ENCODE measurements around the gene SHANK3. TPM values are rescaled to one million over a fixed set of nuclear protein-coding genes. Genes with fewer than 3 reads are reported as not detected.

Gene SHANK3
- total RNA-seq, 1 donor from 2014 or later: 22.9 TPM

GRCh38 chr22:50695421-50696250, 23.0 kb downstream of the SHANK3 start:
- no peak for ATAC-seq
- DNase-seq: peak; percentile 23
- intact Hi-C loops (cut with micrococcal nuclease): no loop called here

DNA sequence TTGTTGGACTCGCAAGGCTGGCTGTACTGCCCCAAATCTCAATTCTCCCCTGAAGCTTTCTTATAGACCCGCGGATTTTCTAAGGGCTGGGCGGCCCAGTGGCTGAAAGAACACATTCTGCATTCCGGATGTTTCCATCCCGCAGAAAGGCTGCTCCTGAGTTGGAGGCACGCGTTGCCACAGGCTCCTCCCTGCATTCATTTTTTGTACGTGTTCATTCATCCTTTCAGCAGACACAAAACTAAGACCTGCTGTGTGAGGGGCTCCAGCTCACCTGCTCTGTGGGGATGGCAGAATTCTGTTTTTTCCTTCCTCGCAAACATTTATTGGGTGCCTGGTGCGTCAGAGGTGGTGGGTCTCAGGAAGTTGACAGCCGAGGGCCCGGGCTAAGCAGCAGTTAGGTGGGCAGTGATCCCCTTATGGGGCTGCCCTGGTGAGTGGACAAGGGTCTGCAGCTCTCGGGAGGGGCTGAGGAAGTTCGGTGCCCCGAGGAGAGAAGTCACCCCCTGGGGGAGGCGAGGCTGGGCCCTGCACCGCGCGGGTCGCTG, 23.7 kb downstream of the SHANK3 start:
- ATAC-seq: peak; percentile 61
- no peak for DNase-seq
- intact Hi-C loops (cut with micrococcal nuclease): no loop called here

DNA sequence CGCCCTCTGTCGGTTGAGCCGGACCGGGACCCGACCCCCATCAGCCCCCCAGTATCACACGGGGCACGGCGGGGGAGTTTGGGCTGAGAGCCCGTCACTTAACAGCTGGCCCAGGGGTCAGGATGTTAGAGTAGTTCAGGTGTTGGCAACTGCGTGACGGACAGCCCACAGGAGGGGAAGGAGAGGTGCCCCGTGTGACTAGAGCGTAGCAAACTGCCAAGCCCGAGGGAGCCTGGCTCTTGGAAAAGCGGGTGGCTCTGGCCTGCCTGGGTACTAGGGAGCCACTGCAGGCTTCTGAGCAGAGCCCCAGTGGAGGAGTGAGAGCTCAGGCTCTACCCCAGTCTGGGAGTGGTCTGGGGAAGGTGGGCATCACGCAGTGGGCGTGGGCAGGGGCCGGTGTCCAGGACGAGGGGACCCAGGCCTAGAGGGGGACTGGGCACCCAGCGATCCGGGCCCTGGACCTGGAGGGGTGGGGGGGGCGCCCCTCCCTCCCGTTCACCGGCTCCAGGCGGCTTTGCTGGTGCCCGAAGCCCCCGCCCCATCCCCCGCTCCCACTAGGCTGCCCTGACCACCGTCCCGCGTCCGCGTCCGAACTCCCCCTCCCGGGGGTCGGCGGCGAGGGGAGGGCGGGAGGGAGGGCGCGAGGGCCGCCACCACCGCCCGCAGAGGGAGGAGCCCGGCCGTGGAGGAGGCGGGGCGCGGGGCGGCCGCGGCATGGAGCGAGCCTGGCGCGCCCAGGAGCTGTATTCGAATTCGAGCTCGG, 24.4 kb downstream of the SHANK3 start:
- no peak for DNase-seq
- peak; percentile 80 for ATAC-seq
- intact Hi-C loops (cut with micrococcal nuclease): no loop called here

DNA sequence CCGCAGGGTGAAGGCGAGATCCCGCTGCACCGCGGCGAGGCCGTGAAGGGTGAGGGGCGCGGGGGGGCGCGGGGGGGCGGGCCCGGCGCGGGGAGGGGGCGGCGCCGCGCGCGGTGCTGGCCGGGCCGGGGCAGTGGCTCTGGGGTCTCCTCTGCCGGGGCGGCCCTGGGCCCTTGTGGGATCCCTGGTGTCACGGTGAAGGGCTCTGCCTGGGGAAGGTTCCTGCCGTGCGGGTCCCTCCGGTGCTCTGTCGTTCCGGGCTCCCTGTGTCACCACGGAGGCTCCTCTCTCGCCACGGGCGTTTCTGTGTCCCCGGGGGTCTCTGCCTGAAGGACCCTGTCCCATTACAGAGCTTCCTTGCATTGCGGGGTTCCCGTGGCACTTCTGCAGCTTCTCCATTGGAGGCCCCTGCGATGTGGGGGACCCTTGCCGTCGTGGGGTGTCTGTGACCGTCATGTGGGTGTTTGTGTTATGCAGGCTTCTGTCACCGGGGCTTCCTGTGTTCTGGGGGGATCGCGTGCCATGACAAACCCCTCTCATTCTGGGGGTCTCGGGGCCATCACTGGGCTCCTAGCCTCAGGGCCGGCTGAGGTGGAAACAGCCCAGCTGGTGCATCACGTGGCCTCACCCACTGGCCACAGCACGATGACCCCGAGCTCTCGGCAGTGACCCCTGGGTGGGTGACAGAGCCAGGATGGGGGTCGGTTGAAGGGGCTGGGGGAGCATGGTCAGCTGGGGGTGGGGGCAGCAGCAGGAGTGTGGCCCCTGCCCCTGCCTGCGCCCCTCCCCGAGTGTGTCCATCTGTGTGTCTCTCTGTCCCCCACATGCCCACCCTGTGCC, 25.3 kb downstream of the SHANK3 start:
- intact Hi-C loops (cut with micrococcal nuclease): no loop called here
- DNase-seq (no peak), ATAC-seq (no peak)

- no peak for ATAC-seq
- intact Hi-C loops (cut with micrococcal nuclease): no loop called here
- DNase-seq: no peak
Measured at GRCh38 chr22:50698546-50698945, 25.9 kb downstream of the SHANK3 start.

GRCh38 chr22:50699001-50699755, 26.6 kb downstream of the SHANK3 start:
- ATAC-seq: no peak
- peak; percentile 22 for DNase-seq
- intact Hi-C loops (cut with micrococcal nuclease): no loop called here

DNA sequence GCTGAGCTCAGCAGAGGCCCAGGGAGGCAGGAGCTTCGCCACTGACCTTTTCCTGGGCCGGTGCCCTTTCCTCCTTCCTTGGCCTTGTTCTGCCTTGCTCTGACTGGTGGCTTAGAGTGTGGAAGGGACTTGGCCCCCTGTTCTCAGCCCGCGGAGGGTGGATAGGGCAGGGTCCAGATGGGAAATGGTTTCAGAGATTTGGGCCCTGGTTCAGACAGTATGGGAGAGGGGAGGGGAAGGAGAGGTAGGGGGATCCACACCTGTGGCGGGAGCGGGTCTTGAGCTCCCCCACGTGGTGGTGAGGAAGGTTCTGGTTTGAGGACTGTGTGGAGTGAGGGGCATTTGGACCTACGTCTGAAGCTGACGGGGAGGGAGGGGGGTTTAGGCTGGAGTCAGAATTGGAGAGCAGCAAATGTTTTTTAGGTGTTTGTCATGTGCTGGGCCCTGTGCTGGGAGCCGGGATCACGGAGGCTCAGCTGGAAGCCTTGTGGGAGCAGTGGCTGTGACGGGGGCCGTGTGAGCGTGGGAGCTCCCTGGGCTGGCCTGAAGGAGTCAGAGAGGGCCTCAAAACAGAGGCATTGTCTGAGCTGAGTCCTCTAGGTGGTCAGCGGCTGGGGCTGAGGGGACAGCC, 27.2 kb downstream of the SHANK3 start:
- DNase-seq (peak; percentile 24), ATAC-seq (no peak)
- intact Hi-C loops (cut with micrococcal nuclease): no loop called here

DNA sequence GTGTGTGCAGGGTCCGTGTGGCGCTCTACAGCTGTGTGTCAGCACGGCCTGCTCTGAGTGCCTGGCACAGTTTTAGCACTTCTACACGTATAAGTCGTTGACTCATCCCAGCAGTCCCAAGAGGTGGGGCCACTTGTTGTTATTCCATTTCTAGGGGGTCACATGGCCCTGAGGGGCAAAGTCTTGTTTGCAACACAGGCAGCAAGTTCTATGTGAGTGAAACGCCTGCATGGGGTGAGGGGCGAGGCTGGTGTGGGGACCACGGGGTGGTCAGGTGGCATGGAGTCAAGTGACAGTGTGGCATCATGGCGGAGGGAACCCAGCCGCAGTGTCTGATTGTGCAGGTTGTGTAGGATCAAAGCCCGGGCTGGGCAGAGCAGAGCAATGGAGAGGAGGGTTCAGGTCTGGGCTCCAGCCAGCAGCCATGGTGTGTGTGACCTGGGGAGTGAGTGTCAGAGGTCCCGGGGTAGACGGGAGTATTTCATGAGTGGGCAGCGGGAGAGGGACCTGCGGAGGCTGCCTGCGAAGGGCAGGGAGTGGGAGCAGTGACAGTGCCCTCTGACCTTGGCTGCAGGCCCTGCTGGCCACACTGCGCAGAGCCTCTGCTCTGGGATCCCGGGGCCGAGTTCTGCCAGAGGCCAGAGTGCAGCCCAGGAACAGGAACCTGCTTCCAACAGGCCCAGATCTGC, 27.9 kb downstream of the SHANK3 start:
- intact Hi-C loops (cut with micrococcal nuclease): no loop called here
- ATAC-seq (no peak), DNase-seq (peak; percentile 33)

GRCh38 chr22:50701076-50701419, 28.4 kb downstream of the SHANK3 start:
- intact Hi-C loops (cut with micrococcal nuclease): no loop called here
- peak; percentile 29 for DNase-seq
- ATAC-seq: no peak

DNA sequence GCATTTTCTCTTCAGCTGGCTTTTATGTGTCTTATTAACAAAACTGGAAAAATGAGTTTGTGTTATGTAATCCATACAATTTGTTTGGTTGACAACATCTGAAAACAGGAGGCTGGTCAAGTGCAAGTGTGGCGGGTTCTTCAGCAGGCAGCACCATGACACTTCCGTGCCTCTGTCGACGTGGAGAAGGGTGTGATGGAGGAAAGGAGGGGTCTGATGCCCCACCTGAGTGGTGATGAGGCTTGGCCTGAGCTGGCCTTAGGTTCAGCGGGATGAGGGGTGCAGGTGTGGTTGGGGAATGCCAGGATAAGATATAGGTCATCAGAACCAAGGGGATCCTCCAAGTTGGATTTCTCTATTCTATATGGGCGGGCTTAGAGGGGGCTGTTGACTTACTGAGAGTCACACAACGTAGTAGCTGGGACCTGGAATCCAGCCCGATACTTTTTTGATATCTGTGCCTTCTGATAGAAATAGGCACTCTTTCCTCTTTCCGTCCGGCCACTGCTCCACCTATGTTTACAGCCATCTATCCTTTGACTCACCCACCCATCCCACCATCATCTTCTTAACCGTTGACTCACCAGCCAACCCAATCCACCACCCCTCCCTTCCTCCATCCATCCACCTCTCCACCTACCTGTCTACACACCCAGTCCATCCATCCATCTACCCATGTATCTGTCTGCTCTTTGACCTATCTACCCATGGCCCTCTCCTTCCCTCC, 29.0 kb downstream of the SHANK3 start:
- intact Hi-C loops (cut with micrococcal nuclease): no loop called here
- no peak for ATAC-seq
- no peak for DNase-seq

GRCh38 chr22:50702261-50702671, 29.6 kb downstream of the SHANK3 start:
- ATAC-seq (no peak), DNase-seq (no peak)
- intact Hi-C loops (cut with micrococcal nuclease): no loop called here

DNA sequence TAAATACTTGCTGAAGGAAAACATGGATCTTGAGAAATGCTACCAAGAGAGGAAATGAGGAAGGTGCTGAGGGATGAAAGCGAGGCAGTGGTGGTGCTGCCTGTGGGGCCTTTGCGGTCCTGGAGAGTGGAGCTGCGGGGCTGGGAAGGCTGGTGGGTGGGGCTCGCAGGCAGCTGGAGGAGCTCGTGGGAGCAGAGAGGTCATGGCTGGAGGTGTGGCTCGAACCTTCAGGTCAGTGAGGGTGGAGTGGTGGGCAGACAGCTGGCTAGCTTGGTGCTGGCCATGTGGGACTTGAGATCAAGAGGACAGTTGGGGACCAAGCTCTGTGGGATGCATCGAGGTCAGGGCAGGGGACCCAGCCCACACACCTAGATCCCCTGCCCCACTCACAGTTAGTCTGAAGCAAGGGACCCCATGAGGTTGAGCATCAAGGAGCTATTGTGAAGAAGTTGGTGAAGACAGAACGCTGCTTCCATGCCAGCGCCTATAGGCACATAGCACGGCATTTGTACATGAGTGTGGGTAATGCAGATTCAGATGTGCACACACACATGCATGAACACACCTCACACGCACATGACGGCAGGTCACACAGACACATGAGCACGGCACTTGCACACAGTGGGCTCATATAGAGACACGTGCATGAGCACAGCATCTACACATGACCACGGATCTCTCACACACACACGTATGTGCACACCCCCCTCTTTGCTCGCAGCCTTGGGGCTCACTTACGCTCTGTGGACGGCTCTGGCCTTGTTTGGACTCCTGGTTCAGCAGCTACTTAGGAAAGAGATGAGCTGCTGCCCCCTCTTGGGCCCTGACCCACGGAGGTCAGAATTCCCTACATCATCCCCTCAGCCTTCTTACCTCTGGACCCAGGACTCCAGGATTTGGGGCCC, 30.4 kb downstream of the SHANK3 start:
- no peak for ATAC-seq
- DNase-seq: no peak
- intact Hi-C loops (cut with micrococcal nuclease): no loop called here

DNA sequence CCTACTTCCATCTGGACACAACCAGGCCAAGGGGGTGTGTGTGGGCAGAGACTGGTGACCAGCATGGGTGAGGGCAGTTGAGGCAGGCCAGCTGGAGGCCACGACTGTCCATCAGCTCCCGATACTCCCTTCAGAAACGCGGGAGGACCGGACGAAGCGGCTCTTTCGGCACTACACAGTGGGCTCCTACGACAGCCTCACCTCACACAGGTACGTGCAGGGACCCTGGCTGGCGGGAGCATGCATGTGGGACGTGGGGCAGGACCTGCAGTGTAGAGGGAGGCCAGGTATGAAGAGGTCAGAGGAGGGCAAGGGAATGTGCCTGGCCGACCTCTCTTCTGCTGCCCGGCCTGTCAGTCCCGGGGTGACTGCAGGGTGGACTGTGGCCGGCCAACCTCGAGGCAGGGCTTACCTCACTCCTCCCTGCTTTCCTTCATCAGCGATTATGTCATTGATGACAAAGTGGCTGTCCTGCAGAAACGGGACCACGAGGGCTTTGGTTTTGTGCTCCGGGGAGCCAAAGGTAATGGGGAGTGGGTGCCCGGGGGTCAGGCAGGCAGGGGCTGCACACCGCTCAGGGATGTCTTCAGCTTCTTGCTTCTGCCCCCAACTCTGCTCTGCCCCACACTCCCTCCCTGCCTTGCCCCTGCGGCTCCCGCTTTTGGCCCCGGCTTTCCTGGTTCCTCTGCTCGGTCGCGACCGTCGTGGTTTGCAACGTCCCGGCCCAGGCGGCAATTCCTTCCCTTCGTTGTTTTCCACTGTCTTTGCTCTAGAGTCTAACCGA, 31.3 kb downstream of the SHANK3 start:
- intact Hi-C loops (cut with micrococcal nuclease): no loop called here
- DNase-seq (peak; percentile 14), ATAC-seq (no peak)

DNA sequence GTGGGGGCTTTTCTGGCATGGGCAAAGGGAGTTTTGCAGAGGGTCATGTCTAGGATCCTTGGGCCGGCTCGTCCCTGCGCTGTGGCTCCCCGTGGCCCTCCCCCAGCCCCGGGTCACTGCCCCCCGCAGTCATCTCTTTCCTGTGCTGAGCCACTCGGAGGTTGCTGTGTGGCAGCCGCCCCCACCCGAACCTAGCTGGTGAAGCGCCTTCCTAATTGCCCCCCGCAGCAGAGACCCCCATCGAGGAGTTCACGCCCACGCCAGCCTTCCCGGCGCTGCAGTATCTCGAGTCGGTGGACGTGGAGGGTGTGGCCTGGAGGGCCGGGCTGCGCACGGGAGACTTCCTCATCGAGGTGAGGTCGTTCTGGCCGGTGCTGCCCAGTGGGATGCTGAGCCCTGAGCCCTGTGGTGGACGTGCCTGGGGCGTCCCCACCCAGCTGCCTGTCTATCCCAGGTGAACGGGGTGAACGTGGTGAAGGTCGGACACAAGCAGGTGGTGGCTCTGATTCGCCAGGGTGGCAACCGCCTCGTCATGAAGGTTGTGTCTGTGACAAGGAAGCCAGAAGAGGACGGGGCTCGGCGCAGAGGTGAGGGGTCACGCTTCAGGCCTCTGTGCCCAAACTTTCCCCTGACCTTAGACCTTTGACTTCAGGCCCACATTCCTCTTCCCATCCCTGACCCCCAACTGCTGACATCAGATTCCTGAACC, 32.0 kb downstream of the SHANK3 start:
- intact Hi-C loops (cut with micrococcal nuclease): no loop called here
- peak; percentile 21 for DNase-seq

GRCh38 chr22:50705219-50705691, 32.6 kb downstream of the SHANK3 start:
- DNase-seq: peak; percentile 47
- ATAC-seq: peak; percentile 40
- intact Hi-C loops (cut with micrococcal nuclease): no loop called here

More for the DNA sequence above, 32.0 kb downstream of the SHANK3 start:
- ATAC-seq: no peak

All from left ventricle myocardium superior (tissue), 1 donor.